Activated naive CD8-positive, alpha-beta T cell treated with anti-CD3 and anti-CD28 coated beads, Interleukin-2, amount 50 U/mL, for 16 hours (primary cell): ENCODE measurements around the gene ATF7.
"Not testable (repeated sequence)": the region's sequence is repeated elsewhere in the genome, so short reads cannot be mapped to it uniquely, and the experiment has no call there.

ENCODE experiments used
- DNase-seq: peaks from one replicate; pipeline ENCODE4 v3.0.0-alpha.2; 2020; ENCODE audit warnings: low read depth, low spot score

ATF7 gene

GRCh38 chr12:53627919-53628318 lies 1.7 kb upstream of the ATF7 start:
- DNase-seq: no peak

GRCh38 chr12:53626702-53627169 lies 554 bp upstream of the ATF7 start:
- no peak for DNase-seq

GRCh38 chr12:53625373-53625945 lies 723 bp downstream of the ATF7 start:
- no peak for DNase-seq

GRCh38 chr12:53624956-53625355 lies 1.2 kb downstream of the ATF7 start:
- no peak for DNase-seq

- no peak for DNase-seq
Observed at GRCh38 chr12:53624458-53624857, 1.7 kb downstream of the ATF7 start.

GRCh38 chr12:53623548-53624385 lies 2.4 kb downstream of the ATF7 start:
- no peak for DNase-seq

- no peak for DNase-seq
Observed at GRCh38 chr12:53622724-53623123, 3.5 kb downstream of the ATF7 start.

- DNase-seq: no peak
Observed at GRCh38 chr12:53618275-53618674, 7.9 kb downstream of the ATF7 start.

GRCh38 chr12:53617700-53618099 lies 8.5 kb downstream of the ATF7 start:
- no peak for DNase-seq

GRCh38 chr12:53616950-53617349 lies 9.2 kb downstream of the ATF7 start:
- no peak for DNase-seq

GRCh38 chr12:53613821-53614220 lies 12.4 kb downstream of the ATF7 start:
- DNase-seq: no peak

GRCh38 chr12:53612978-53613377 lies 13.2 kb downstream of the ATF7 start:
- no peak for DNase-seq

GRCh38 chr12:53611304-53611703 lies 14.9 kb downstream of the ATF7 start:
- DNase-seq: no peak

GRCh38 chr12:53606688-53607087 lies 19.5 kb downstream of the ATF7 start:
- not testable (repeated sequence) for DNase-seq

- DNase-seq: no peak
Observed at GRCh38 chr12:53604581-53604980, 21.6 kb downstream of the ATF7 start.

GRCh38 chr12:53603804-53604203 lies 22.4 kb downstream of the ATF7 start:
- DNase-seq: no peak

- DNase-seq: no peak
Observed at GRCh38 chr12:53603196-53603595, 23.0 kb downstream of the ATF7 start.

- DNase-seq: no peak
Observed at GRCh38 chr12:53602176-53602864, 23.9 kb downstream of the ATF7 start.

GRCh38 chr12:53601296-53601847 lies 24.8 kb downstream of the ATF7 start:
- DNase-seq: no peak

GRCh38 chr12:53600490-53601295 lies 25.5 kb downstream of the ATF7 start:
- DNase-seq: no peak

- no peak for DNase-seq
Observed at GRCh38 chr12:53599579-53599978, 26.6 kb downstream of the ATF7 start.
